ENCODE results near the gene EFS.
A peak's percentile ranks its signal among the peaks of the same experiment; 100 is the strongest.

Gene EFS

DNA sequence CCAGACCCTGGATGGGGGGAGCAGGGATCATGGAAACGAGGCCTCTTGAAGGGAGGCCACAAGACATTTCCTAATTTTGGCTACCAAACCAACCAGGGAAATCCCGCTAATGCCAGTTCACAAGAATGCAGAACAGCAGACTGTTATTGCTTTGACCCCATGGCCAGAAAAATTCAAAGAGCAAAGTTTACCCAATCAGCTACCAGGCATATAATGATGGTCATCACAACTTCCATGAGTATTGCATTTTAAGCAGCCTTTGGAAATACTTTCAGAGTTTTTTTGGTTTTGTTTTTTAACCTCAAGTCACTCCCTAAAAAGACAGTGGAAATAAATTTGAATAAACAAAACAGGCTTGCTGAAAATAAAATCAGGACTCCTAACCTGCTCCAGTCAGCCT, 7.5 kb upstream of the EFS start, which contains the start of gene IL25:
IL25 (plus strand) TSS at position 301 of the 400 bp plus-strand sequence.
- no peak for DNase-seq (ENCODE audit: low read depth)
- H3K4me3 ChIP-seq (ENCODE audit: low read depth, low read length): no peak within 1 kb of the TSS
- TF ChIP-seq, protein P1, sequence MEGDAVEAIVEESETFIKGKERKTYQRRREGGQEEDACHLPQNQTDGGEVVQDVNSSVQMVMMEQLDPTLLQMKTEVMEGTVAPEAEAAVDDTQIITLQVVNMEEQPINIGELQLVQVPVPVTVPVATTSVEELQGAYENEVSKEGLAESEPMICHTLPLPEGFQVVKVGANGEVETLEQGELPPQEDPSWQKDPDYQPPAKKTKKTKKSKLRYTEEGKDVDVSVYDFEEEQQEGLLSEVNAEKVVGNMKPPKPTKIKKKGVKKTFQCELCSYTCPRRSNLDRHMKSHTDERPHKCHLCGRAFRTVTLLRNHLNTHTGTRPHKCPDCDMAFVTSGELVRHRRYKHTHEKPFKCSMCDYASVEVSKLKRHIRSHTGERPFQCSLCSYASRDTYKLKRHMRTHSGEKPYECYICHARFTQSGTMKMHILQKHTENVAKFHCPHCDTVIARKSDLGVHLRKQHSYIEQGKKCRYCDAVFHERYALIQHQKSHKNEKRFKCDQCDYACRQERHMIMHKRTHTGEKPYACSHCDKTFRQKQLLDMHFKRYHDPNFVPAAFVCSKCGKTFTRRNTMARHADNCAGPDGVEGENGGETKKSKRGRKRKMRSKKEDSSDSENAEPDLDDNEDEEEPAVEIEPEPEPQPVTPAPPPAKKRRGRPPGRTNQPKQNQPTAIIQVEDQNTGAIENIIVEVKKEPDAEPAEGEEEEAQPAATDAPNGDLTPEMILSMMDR (IDR thresholded peaks at IDR 0.05; ENCODE audit: control insufficient read depth, extremely low read depth, insufficient read depth): no peak

DNA sequence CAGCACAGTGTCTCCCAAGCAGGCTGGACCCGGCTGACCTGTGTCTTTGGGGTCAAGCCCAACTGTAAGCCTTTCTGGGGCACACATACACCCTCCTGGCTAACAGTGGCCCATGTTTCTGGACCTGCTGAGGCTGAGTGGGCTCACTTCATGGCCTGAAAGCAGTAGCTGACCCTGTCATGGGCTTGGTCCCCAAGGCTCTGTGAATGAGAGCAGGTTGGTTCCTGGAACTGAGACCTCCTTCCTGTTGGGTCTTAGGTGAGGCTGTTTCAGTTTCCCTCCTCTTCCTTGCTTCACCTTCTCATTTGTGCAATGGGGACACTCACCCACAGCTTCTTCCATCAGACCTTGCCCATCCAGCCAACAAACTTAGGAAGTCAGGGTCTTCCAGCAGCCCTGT, 6.9 kb upstream of the EFS start:
- DNase-seq (ENCODE audit: low read depth): no peak
- H3K4me3 ChIP-seq (ENCODE audit: low read depth, low read length): no peak overlapping the region
- TF ChIP-seq, protein P1 (IDR thresholded peaks at IDR 0.05; ENCODE audit: control insufficient read depth, extremely low read depth, insufficient read depth): no peak

DNA sequence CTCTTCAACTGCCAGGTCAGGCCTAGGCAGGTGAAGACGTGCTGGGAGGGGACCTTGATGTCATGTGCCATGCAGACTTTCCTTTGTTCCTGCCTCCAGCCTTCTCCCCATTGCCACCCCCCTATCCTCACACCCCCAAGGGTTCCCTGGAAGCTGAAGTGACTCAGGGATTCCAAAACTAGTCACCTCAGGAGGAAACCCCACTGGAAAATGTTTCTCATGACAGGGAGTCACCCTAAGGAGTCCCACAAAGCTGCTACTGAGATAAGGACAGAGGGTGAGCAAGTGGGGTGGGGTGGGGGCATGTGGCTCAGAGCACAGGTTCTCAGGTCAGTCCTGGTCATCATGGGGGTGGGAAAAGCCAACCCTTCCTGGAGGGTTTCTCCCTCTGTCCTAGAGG, 5.2 kb upstream of the EFS start:
- TF ChIP-seq, protein P1 (IDR thresholded peaks at IDR 0.05; ENCODE audit: control insufficient read depth, extremely low read depth, insufficient read depth): no peak
- no peak for DNase-seq (ENCODE audit: low read depth)
- no peak overlapping the region for H3K4me3 ChIP-seq (ENCODE audit: low read depth, low read length)

DNA sequence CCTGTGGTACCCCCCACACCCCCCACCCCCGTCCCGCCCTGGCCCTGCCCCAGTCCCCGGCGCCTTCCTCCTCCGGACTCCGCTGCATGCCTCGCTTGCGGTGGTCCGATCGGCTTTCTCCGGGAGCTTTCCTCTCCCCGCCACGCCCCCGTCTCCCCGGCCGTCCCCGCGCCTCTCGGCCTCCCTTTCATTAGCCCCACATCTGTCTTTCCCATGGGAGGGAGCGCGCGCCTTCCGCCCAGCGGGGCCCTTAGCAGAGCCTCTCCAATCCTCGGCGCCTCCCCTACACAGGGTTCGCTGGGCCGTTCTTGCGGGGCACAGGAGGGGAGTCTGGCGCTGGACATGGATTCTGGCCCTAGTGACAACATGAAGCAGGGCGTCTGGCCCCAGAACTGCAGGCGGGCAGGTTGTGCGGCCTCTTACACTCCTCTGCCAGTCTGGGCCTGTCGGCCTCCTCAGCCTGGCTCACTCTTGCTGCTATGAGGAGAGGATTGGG, 1.5 kb upstream of the EFS start:
- no peak overlapping the region for H3K4me3 ChIP-seq (ENCODE audit: low read depth, low read length)
- TF ChIP-seq, protein P1 (IDR thresholded peaks at IDR 0.05; ENCODE audit: control insufficient read depth, extremely low read depth, insufficient read depth): no peak
- DNase-seq (ENCODE audit: low read depth): no peak

DNA sequence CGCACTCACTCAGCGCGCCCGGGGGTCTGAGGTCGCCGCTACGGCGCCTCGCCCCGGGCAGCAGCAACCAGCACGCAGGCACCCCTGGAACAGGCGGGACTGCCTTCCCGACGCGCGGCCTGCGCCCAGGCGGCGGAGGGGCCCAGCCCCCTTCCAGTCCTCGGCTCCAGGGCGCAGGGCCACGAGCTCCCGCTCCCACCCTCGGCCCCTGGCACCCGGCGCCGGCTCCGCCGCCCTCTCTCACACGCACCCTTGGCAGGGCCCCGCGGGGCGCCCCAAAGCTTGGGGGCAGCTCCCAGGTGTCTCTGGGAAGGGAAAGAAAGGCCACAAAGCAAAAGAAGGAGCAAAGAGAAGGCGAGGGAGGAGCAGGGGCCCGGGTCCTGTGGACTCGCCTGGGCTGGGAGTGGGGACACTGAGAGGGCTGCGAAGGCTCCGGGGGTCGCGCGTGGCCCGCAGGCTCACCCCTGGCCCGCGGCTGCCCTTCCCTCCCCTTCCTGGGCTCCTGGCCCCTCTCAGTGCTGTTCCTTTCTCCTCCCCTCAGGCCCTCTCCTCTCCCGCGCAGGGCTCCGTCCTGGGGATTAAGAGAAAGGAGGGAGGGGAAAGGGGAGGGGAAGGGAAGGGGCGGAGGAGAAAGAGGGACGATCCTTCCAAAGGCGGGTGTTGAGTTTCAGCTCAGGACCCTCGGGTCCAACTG, 907 bp upstream of the EFS start:
- no peak overlapping the region; the same call in 1 of the 2 replicates for H3K4me3 ChIP-seq (ENCODE audit: low read depth, low read length)
- TF ChIP-seq, protein P1 (IDR thresholded peaks at IDR 0.05; ENCODE audit: control insufficient read depth, extremely low read depth, insufficient read depth): no peak
- DNase-seq (ENCODE audit: low read depth): no peak

DNA sequence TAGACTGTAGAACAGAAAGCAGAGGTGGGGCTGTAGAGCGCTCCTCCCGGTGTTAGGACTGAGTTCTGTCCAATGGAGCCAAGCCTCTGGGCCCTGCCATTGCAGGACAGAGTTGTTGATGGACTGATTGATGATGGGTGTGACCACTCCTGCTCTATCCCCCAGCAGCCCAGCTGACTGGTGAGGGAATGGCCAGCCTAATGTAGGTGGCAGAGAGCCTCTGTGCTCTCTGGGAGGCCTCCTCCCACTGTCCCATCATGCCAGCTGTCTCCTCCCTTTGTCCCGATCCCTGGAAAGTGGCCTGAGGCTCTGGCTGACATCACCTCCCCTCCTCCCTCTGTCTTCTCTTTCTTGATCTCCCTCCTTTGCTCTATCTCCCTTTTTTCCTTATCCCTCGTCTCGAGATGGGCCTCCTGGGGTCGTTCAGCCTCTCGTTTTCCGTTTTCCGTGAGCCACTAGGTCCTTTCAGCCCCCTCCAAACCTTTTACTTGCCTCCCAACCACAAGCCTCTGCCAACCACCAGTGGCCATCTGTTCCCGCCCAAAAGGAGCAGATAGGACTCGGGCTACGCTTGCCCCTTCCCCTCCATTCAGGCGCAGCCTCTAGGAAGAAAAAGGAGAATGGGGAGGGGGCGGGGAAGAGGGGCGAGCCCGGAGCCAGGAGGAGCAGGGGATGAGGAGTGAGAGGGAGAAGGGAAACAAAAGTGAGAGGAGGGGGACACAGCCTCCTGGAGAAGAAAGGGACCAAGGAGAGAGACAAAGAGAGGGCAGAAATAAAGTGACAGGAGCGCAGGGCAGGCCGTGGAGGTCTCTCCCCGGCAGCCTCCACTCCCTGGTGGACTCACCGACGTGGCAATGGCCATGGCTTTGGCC, 572 bp downstream of the EFS start:
- TF ChIP-seq, protein P1 (IDR thresholded peaks at IDR 0.05; ENCODE audit: control insufficient read depth, extremely low read depth, insufficient read depth): no peak
- peak overlapping the region; percentile 70 for H3K4me3 ChIP-seq (ENCODE audit: low read depth, low read length)
- DNase-seq (ENCODE audit: low read depth): peak; percentile 66
